ENCODE results near the gene SF3A2.

Gene SF3A2

DNA sequence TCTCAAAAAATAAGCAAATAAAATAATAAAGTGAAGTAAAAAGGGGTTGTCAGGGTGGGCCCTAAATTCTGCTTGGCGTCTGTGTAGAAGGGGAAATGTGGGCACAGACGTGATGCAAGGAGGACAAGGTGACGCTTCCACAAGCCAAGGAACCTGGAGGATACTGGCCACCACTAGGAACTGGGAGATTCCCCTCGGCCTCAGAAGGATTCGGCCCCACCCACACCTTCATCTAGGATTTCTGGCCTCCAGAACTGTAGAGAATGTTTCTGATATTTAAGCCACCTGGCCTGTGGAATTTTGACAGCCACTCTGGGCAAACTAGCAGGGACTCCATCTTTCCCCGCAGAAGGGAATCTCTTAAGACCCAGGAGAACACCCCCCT lies 1.6 kb upstream of the SF3A2 start:
- TF ChIP-seq EGR1 (IDR thresholded peaks at IDR 0.05) (no peak), FOXM1 (IDR thresholded peaks at IDR 0.05; ENCODE audit: borderline replicate concordance, low read depth) (no peak), TCF12 (IDR thresholded peaks at IDR 0.05; ENCODE audit: low read depth) (no peak), EP300 (IDR thresholded peaks at IDR 0.05; ENCODE audit: borderline replicate concordance) (no peak), YY1 (IDR thresholded peaks at IDR 0.05; ENCODE audit: low read depth) (no peak), NFIC (IDR thresholded peaks at IDR 0.05) (no peak), CREB1 (IDR thresholded peaks at IDR 0.05; ENCODE audit: low read depth) (no peak), CEBPB (IDR thresholded peaks at IDR 0.05) (no peak), ZBTB7A (IDR thresholded peaks at IDR 0.05; ENCODE audit: low read depth) (no peak), RAD21 (IDR thresholded peaks at IDR 0.05; ENCODE audit: low read depth) (no peak), TEAD4 (IDR thresholded peaks at IDR 0.05) (no peak), MAX (IDR thresholded peaks at IDR 0.05) (no peak), TAF1 (IDR thresholded peaks at IDR 0.05; ENCODE audit: low read depth) (no peak; the same call in 1 of the 2 replicates)
- TF ChIP-seq, protein P1, sequence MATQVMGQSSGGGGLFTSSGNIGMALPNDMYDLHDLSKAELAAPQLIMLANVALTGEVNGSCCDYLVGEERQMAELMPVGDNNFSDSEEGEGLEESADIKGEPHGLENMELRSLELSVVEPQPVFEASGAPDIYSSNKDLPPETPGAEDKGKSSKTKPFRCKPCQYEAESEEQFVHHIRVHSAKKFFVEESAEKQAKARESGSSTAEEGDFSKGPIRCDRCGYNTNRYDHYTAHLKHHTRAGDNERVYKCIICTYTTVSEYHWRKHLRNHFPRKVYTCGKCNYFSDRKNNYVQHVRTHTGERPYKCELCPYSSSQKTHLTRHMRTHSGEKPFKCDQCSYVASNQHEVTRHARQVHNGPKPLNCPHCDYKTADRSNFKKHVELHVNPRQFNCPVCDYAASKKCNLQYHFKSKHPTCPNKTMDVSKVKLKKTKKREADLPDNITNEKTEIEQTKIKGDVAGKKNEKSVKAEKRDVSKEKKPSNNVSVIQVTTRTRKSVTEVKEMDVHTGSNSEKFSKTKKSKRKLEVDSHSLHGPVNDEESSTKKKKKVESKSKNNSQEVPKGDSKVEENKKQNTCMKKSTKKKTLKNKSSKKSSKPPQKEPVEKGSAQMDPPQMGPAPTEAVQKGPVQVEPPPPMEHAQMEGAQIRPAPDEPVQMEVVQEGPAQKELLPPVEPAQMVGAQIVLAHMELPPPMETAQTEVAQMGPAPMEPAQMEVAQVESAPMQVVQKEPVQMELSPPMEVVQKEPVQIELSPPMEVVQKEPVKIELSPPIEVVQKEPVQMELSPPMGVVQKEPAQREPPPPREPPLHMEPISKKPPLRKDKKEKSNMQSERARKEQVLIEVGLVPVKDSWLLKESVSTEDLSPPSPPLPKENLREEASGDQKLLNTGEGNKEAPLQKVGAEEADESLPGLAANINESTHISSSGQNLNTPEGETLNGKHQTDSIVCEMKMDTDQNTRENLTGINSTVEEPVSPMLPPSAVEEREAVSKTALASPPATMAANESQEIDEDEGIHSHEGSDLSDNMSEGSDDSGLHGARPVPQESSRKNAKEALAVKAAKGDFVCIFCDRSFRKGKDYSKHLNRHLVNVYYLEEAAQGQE (IDR thresholded peaks at IDR 0.05; ENCODE audit: low read depth): no peak
- TF ChIP-seq, protein P2, sequence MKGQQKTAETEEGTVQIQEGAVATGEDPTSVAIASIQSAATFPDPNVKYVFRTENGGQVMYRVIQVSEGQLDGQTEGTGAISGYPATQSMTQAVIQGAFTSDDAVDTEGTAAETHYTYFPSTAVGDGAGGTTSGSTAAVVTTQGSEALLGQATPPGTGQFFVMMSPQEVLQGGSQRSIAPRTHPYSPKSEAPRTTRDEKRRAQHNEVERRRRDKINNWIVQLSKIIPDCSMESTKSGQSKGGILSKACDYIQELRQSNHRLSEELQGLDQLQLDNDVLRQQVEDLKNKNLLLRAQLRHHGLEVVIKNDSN (IDR thresholded peaks at IDR 0.05): no peak

GRCh38 chr19:2235381-2236063 lies 1.1 kb upstream of the SF3A2 start:
- no peak for TF ChIP-seq TEAD4 (IDR thresholded peaks at IDR 0.05)
- TF ChIP-seq NFIC (IDR thresholded peaks at IDR 0.05): peak; percentile 35
- TF ChIP-seq CREB1 (IDR thresholded peaks at IDR 0.05; ENCODE audit: low read depth): no peak
- 0 out of 2 replicates have a peak, but pooled peaks have one; percentile 32 for TF ChIP-seq MAX (IDR thresholded peaks at IDR 0.05)
- TF ChIP-seq YY1 (IDR thresholded peaks at IDR 0.05; ENCODE audit: low read depth): no peak
- no peak for TF ChIP-seq FOXM1 (IDR thresholded peaks at IDR 0.05; ENCODE audit: borderline replicate concordance, low read depth)
- TF ChIP-seq, protein P1 (IDR thresholded peaks at IDR 0.05; ENCODE audit: low read depth): no peak
- no peak for TF ChIP-seq EGR1 (IDR thresholded peaks at IDR 0.05)
- TF ChIP-seq CEBPB (IDR thresholded peaks at IDR 0.05): no peak
- no peak; the same call in 1 of the 2 replicates for TF ChIP-seq EP300 (IDR thresholded peaks at IDR 0.05; ENCODE audit: borderline replicate concordance)
- TF ChIP-seq TCF12 (IDR thresholded peaks at IDR 0.05; ENCODE audit: low read depth): peak; percentile 71
- TF ChIP-seq, protein P2 (IDR thresholded peaks at IDR 0.05): no peak
- TF ChIP-seq ZBTB7A (IDR thresholded peaks at IDR 0.05; ENCODE audit: low read depth): 0 out of 2 replicates have a peak, but pooled peaks have one; percentile 21
- TF ChIP-seq RAD21 (IDR thresholded peaks at IDR 0.05; ENCODE audit: low read depth): no peak; the same call in 1 of the 2 replicates
- TF ChIP-seq TAF1 (IDR thresholded peaks at IDR 0.05; ENCODE audit: low read depth): no peak; the same call in 1 of the 2 replicates

GRCh38 chr19:2236064-2236313 lies 635 bp upstream of the SF3A2 start:
- TF ChIP-seq CEBPB (IDR thresholded peaks at IDR 0.05) (no peak), NFIC (IDR thresholded peaks at IDR 0.05) (0 out of 2 replicates have a peak, but pooled peaks have one; percentile 6), TAF1 (IDR thresholded peaks at IDR 0.05; ENCODE audit: low read depth) (peak; percentile 58)
- TF ChIP-seq, protein P1 (IDR thresholded peaks at IDR 0.05; ENCODE audit: low read depth): no peak

DNA sequence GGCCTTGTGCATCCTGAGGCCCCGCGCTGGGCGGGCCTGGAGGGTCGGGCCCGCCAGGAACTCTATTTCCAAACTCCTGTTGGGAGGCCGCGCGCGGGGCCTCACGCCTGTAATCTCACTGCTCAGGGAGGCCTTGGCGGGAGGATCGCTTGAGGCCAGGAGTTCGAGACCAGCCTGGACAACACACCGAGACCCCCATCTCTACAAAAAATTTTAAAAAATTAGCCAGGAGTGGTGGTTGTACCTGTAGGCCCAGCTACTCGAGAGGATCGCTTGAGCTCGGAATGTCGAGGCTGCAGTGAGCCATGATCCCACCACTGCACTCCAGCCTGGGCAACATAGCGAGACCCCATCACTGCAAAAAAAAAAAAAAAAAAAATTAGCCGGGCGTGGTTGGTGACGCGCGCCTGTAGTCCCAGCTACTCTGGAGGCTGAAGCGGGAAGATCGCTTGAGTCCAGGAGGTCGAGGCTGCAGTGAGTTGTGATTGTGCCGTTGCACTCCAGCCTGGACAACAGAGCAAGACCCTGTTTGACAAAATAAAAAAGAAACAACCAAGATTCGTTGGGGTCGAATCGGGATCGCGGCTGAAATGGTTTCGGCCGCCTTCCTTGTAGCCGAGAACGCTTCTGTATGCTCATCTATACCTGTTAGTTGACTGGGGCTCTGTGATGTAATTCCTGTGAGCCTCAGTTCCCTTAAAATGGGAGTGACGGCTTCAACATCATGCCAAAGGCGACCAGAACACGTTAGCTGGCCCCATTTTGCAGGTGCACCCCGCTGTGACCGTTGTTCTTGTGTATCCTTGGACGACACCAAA lies 636 bp downstream of the SF3A2 start:
- TF ChIP-seq MAX (IDR thresholded peaks at IDR 0.05) (no peak), TCF12 (IDR thresholded peaks at IDR 0.05; ENCODE audit: low read depth) (no peak), CREB1 (IDR thresholded peaks at IDR 0.05; ENCODE audit: low read depth) (no peak), EGR1 (IDR thresholded peaks at IDR 0.05) (no peak), ZBTB7A (IDR thresholded peaks at IDR 0.05; ENCODE audit: low read depth) (no peak), YY1 (IDR thresholded peaks at IDR 0.05; ENCODE audit: low read depth) (no peak), NFIC (IDR thresholded peaks at IDR 0.05) (no peak), TAF1 (IDR thresholded peaks at IDR 0.05; ENCODE audit: low read depth) (no peak), CEBPB (IDR thresholded peaks at IDR 0.05) (no peak), EP300 (IDR thresholded peaks at IDR 0.05; ENCODE audit: borderline replicate concordance) (no peak), RAD21 (IDR thresholded peaks at IDR 0.05; ENCODE audit: low read depth) (no peak), TEAD4 (IDR thresholded peaks at IDR 0.05) (no peak), FOXM1 (IDR thresholded peaks at IDR 0.05; ENCODE audit: borderline replicate concordance, low read depth) (no peak)
- TF ChIP-seq, protein P1 (IDR thresholded peaks at IDR 0.05; ENCODE audit: low read depth): no peak
- TF ChIP-seq, protein P2 (IDR thresholded peaks at IDR 0.05): no peak

Data from Ishikawa (cell line).